ENCODE measurements around the gene PIGL.

PIGL gene

GRCh38 chr17:16358394-16358793 lies 141.4 kb downstream of the PIGL start:
- no peak overlapping the region for H3K4me3 ChIP-seq (ENCODE audit: low read depth, low read length)
- TF ChIP-seq, protein P1, sequence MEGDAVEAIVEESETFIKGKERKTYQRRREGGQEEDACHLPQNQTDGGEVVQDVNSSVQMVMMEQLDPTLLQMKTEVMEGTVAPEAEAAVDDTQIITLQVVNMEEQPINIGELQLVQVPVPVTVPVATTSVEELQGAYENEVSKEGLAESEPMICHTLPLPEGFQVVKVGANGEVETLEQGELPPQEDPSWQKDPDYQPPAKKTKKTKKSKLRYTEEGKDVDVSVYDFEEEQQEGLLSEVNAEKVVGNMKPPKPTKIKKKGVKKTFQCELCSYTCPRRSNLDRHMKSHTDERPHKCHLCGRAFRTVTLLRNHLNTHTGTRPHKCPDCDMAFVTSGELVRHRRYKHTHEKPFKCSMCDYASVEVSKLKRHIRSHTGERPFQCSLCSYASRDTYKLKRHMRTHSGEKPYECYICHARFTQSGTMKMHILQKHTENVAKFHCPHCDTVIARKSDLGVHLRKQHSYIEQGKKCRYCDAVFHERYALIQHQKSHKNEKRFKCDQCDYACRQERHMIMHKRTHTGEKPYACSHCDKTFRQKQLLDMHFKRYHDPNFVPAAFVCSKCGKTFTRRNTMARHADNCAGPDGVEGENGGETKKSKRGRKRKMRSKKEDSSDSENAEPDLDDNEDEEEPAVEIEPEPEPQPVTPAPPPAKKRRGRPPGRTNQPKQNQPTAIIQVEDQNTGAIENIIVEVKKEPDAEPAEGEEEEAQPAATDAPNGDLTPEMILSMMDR (IDR thresholded peaks at IDR 0.05; ENCODE audit: low read depth, low read length), result no peak

DNA sequence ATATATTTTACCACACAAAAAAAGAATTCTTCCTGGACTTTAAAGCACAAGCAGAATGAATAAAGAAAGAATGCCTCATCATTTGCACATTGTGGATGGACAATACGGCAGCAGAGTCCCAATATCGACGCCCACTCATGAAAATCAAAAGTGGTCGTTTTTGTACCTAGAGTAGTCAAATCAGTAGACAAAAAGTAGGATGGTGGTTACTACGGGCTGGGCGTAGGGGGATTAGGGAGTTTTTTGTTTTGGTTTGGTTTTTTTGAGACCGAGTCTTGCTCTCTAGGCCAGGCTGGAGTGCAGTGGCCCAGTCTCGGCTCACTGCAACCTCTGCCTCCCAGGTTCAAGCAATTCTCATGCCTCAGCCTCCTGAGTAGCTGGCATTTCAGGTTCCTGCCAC lies 144.9 kb downstream of the PIGL start:
- TF ChIP-seq, protein P1 (IDR thresholded peaks at IDR 0.05; ENCODE audit: low read depth, low read length), result no peak
- no peak overlapping the region for H3K4me3 ChIP-seq (ENCODE audit: low read depth, low read length)

DNA sequence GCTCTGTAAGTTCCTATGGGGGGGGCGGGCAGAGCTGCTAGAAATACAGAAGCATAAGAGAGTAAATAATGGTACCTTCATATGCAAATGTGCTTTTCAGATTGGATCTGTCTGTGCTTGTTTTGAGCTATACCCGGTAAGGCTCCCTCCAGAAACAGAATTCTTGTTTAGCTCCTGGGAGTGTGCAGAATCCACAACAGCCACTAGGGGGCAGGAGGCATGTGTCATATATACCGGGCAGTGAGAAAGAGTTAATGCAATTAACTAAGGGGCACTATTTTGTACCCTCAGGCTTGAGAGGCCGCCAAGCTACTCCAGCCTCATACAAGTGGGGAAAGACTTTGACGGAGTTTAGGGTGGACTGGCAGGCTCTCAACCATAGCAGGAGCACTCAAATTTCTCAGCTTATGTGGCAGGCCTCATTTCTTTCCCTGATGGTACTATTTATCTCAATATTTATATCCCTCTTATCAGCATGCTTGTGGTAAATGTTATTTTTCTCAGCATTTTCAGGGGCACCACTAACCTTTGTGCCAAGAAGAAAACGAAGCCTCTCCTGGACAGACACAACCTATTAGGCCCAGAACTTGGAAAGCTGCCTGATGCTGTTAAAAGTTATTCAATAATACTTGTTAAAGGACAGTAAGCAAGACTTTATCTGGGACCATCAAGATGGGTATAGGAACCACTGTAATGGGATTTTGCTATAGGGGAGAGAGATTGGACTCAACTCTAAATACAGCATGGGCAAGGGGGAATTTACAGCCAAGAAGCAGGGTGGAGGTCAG lies 146.9 kb downstream of the PIGL start:
- H3K4me3 ChIP-seq (ENCODE audit: low read depth, low read length), result no peak overlapping the region
- TF ChIP-seq, protein P1 (IDR thresholded peaks at IDR 0.05; ENCODE audit: low read depth, low read length), result peak; percentile 95

DNA sequence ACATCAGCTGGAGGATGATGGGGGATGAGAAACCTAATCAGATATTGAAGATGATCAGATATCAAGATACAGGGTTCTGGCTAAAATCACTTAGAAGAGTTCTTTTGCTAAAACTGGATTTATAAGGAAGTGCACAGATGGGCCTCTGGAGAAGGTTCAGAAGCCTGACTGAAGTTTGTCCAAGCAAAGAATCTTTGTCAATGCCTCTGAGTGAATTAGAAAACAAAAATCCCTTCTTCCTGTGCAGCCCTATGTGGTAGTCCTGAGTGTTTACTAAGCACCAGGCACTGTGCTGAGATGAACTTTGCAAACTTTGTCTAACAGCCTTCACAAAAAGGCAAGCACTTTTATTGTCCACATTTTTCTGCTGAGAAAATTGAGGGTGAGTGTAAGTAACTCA lies 147.6 kb downstream of the PIGL start:
- no peak overlapping the region for H3K4me3 ChIP-seq (ENCODE audit: low read depth, low read length)
- TF ChIP-seq, protein P1 (IDR thresholded peaks at IDR 0.05; ENCODE audit: low read depth, low read length), result no peak

DNA sequence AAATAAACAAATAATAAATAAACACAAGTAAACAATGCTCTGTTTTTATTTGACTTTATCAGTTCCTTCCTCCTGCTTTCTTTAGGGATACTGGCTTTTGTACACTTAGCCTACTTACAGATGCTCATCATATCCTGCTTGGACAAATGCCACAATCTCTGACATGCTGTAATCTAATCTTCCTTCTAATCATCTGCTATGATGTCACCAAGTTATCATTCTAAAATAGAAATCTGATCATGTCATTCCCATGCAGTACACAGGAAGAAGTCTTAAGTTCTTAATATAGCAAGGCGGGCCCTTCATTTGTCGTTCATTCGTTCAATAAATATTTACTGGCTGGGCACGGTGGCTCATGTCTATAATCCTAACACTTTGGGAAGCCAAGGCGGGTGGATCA lies 154.7 kb downstream of the PIGL start:
- H3K4me3 ChIP-seq (ENCODE audit: low read depth, low read length), result no peak overlapping the region
- TF ChIP-seq, protein P1 (IDR thresholded peaks at IDR 0.05; ENCODE audit: low read depth, low read length), result no peak

GRCh38 chr17:16374146-16374938 lies 157.3 kb downstream of the PIGL start:
- H3K4me3 ChIP-seq (ENCODE audit: low read depth, low read length), result no peak overlapping the region
- TF ChIP-seq, protein P1 (IDR thresholded peaks at IDR 0.05; ENCODE audit: low read depth, low read length), result no peak

Measured in WI38 (cell line).